GM12878 (cell line): ENCODE data around the gene PROX2.

Experiments used
- CBX3 ChIP-seq: fragments of 200-600 bp; sonication (generic); IDR thresholded peaks from 2 replicates; pipeline ENCODE4 v1.6.1; 2016; ENCODE audit warnings: low read depth, borderline replicate concordance
- CREB1 ChIP-seq: IDR thresholded peaks from 2 replicates; pipeline ENCODE4 v1.6.1; 2012; ENCODE audit warnings: low read depth, mild to moderate bottlenecking, inconsistent platforms
- EP300 ChIP-seq, 2 experiments: fragments of 150-350 bp in 1 of 2; IDR thresholded peaks; 2 replicates each; pipeline ENCODE4 v1.6.1; 2011 to 2012; ENCODE audit warnings: low read depth in 2 of 2, low read length in 2 of 2, borderline replicate concordance in 1 of 2, improper control_type of control experiment in 1 of 2, inconsistent platforms in 1 of 2; ENCODE audit not compliant: control insufficient read depth in 1 of 2
- EZH2 ChIP-seq: IDR thresholded peaks from 2 replicates; pipeline ENCODE4 v1.6.1; 2012; ENCODE audit warnings: low read depth, mild to moderate bottlenecking, control low read depth, inconsistent platforms, low read length, borderline replicate concordance; ENCODE audit not compliant: control insufficient read depth
- FOS ChIP-seq: IDR thresholded peaks from 3 replicates; pipeline ENCODE4 v1.6.1; 2011; ENCODE audit warnings: borderline replicate concordance; ENCODE audit not compliant: insufficient read length; ENCODE audit errors: extremely low read depth
- FOXM1 ChIP-seq: IDR thresholded peaks from 2 replicates; pipeline ENCODE4 v1.6.1; 2012; ENCODE audit warnings: low read depth, mild to moderate bottlenecking, inconsistent platforms, low read length, moderate library complexity
- POLR2AphosphoS2 ChIP-seq: IDR thresholded peaks from 2 replicates; pipeline ENCODE4 v1.6.1; 2011; ENCODE audit warnings: low read depth, mild to moderate bottlenecking, low read length, improper control_type of control experiment, moderate library complexity
- TF ChIP-seq, protein P1 (sequence below), 3 experiments: IDR thresholded peaks in 2 of 3; conservative IDR thresholded peaks in 1 of 3; 2 replicates each; pipeline ENCODE4 v1.5.1; 2011; ENCODE audit warnings: low read depth in 3 of 3, low read length in 3 of 3, mild to moderate bottlenecking in 3 of 3, control low read depth in 2 of 3, moderate library complexity in 2 of 3, inconsistent platforms in 1 of 3, mixed read lengths in 1 of 3; ENCODE audit not compliant: control insufficient read depth in 2 of 3, insufficient read depth in 1 of 3; ENCODE audit errors: extremely low read depth in 1 of 3

DNA sequence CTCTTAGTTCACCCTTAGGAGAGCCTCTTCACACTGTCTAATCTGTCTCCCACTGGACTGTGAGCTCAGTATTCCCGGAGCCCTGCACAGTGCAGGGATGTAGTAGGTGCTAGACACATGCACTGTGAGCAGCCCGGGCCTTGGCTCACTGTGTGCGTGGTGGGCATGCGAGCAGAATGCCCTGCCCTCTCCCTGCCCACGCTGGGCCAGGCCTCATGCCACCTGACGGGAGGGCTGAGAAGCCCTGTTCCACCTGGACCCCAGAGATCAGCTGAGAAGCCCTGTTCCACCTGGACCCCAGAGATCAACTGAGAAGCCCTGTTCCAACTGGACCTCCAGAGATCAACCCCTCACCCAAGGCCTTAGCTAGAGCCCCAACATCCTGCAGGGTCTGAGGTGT is 36.2 kb upstream of the PROX2 start:
- TF ChIP-seq EZH2 (no peak), CREB1 (no peak), CBX3 (no peak), EP300 (IDR thresholded peaks at IDR 0.05; ENCODE audit: borderline replicate concordance in 1 of 2, control insufficient read depth in 1 of 2, low read depth in 2 of 2, low read length in 2 of 2) (no peak), POLR2AphosphoS2 (no peak), FOS (no peak), FOXM1 (no peak)
- TF ChIP-seq, protein P1, sequence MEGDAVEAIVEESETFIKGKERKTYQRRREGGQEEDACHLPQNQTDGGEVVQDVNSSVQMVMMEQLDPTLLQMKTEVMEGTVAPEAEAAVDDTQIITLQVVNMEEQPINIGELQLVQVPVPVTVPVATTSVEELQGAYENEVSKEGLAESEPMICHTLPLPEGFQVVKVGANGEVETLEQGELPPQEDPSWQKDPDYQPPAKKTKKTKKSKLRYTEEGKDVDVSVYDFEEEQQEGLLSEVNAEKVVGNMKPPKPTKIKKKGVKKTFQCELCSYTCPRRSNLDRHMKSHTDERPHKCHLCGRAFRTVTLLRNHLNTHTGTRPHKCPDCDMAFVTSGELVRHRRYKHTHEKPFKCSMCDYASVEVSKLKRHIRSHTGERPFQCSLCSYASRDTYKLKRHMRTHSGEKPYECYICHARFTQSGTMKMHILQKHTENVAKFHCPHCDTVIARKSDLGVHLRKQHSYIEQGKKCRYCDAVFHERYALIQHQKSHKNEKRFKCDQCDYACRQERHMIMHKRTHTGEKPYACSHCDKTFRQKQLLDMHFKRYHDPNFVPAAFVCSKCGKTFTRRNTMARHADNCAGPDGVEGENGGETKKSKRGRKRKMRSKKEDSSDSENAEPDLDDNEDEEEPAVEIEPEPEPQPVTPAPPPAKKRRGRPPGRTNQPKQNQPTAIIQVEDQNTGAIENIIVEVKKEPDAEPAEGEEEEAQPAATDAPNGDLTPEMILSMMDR (IDR thresholded peaks at IDR 0.05 in 2 of 3, conservative IDR thresholded peaks at IDR 0.05 in 1 of 3; ENCODE audit: control insufficient read depth in 2 of 3, extremely low read depth in 1 of 3, insufficient read depth in 1 of 3, low read depth in 3 of 3, low read length in 3 of 3): no peak
